Neural cell (in vitro differentiated cells): ENCODE results near the gene NTF4. TPM values are rescaled to one million over a fixed set of nuclear protein-coding genes. Genes with fewer than 3 reads are reported as not detected.
A peak's percentile ranks its signal among the peaks of the same experiment; 100 is the strongest.

Experiments
- H2AFZ ChIP-seq: fragments of 200-600, 300-800 bp; sonication (generic), shearing (Covaris generic); 2 replicates; pipeline ENCODE4 v1.6.0; 2014; ENCODE audit warnings: low read depth, mild to moderate bottlenecking, antibody characterized with exemption, low read length, moderate library complexity
- H3F3A ChIP-seq: fragments of 200-600 bp; shearing (Covaris generic); 2 replicates; pipeline ENCODE4 v1.6.1; 2016; ENCODE audit warnings: mild to moderate bottlenecking, moderate library complexity, mixed read lengths, antibody characterized with exemption, low read length; ENCODE audit not compliant: insufficient read depth, poor library complexity, severe bottlenecking
- H3K27ac ChIP-seq: fragments of 200-600, 300-800 bp; sonication (generic), shearing (Covaris generic); 2 replicates; pipeline ENCODE4 v1.5.1; 2014; ENCODE audit warnings: mild to moderate bottlenecking, low read length, moderate library complexity
- H3K27me3 ChIP-seq: fragments of 300-800, 200-600 bp; sonication (generic), shearing (Covaris generic); 2 replicates; pipeline ENCODE4 v1.6.0; 2014; ENCODE audit warnings: mild to moderate bottlenecking, low read depth, low read length, moderate library complexity; ENCODE audit not compliant: insufficient read depth
- H3K36me3 ChIP-seq: fragments of 300-800, 200-600 bp; sonication (generic), shearing (Covaris generic); 2 replicates; pipeline ENCODE4 v1.5.1; 2014; ENCODE audit warnings: mild to moderate bottlenecking, antibody characterized with exemption, low read length, moderate library complexity; ENCODE audit not compliant: insufficient read depth
- H3K4me2 ChIP-seq: fragments of 300-800, 200-600 bp; sonication (generic), shearing (Covaris generic); 2 replicates; pipeline ENCODE4 v1.6.0; 2014; ENCODE audit warnings: mild to moderate bottlenecking, low read length
- H3K4me3 ChIP-seq: fragments of 300-800, 200-600 bp; sonication (generic), shearing (Covaris generic); 2 replicates; pipeline ENCODE4 v1.5.1; 2014; ENCODE audit warnings: mild to moderate bottlenecking, low read length, moderate library complexity
- H3K79me2 ChIP-seq: fragments of 200-600 bp; shearing (Covaris generic); replicated peaks from 2 replicates; pipeline ENCODE4 v1.6.0; 2014; ENCODE audit warnings: mild to moderate bottlenecking, low read length, moderate library complexity; ENCODE audit not compliant: insufficient read depth
- H3K9ac ChIP-seq: fragments of 300-800, 200-600 bp; sonication (generic), shearing (Covaris generic); 2 replicates; pipeline ENCODE4 v1.6.1; 2016; ENCODE audit warnings: mild to moderate bottlenecking, low read length, mixed read lengths
- H3K9me2 ChIP-seq: fragments of 200-600 bp; shearing (Covaris generic); 2 replicates; pipeline ENCODE4 v1.6.1; 2016; ENCODE audit warnings: mild to moderate bottlenecking, low read length, mixed read lengths; ENCODE audit not compliant: insufficient read depth
- H3K9me3 ChIP-seq: fragments of 200-600, 300-800 bp; sonication (generic), shearing (Covaris generic); 2 replicates; pipeline ENCODE4 v1.6.1; 2016; ENCODE audit warnings: mild to moderate bottlenecking, mixed run types, low read length, moderate library complexity, mixed read lengths
- H4K20me1 ChIP-seq: fragments of 200-600 bp; shearing (Covaris generic); 2 replicates; pipeline ENCODE4 v1.6.1; 2016; ENCODE audit warnings: mild to moderate bottlenecking, mixed run types; ENCODE audit not compliant: insufficient read depth
- EP300 ChIP-seq: fragments of 450-650 bp; conservative IDR thresholded peaks from 2 replicates; pipeline ENCODE4 v1.6.1; 2014; ENCODE audit warnings: antibody characterized with exemption, mild to moderate bottlenecking, moderate library complexity; ENCODE audit not compliant: poor library complexity, severe bottlenecking
- EZH2 ChIP-seq: fragments of 200-600, 300-800 bp; shearing (Covaris generic), sonication (generic); IDR thresholded peaks from 2 replicates; pipeline ENCODE4 v1.6.1; 2014; ENCODE audit warnings: antibody characterized with exemption, low read length, borderline replicate concordance, mild to moderate bottlenecking; ENCODE audit not compliant: insufficient read depth, poor library complexity, severe bottlenecking
- MXI1 ChIP-seq: fragments of 450-650 bp; conservative IDR thresholded peaks from 2 replicates; pipeline ENCODE4 v1.6.1; 2014; ENCODE audit warnings: antibody characterized with exemption, mild to moderate bottlenecking; ENCODE audit not compliant: poor library complexity, severe bottlenecking
- POLR2AphosphoS5 ChIP-seq: IDR thresholded peaks from 2 replicates; pipeline ENCODE4 v1.6.1; 2012
- RAD21 ChIP-seq: fragments of 450-650 bp; conservative IDR thresholded peaks from 2 replicates; pipeline ENCODE4 v1.6.1; 2014; ENCODE audit warnings: antibody characterized with exemption, mild to moderate bottlenecking, moderate library complexity
- SMC3 ChIP-seq: fragments of 450-650 bp; conservative IDR thresholded peaks from 2 replicates; pipeline ENCODE4 v1.6.1; 2014; ENCODE audit warnings: antibody characterized with exemption, mild to moderate bottlenecking, moderate library complexity; ENCODE audit not compliant: poor library complexity
- TAF1 ChIP-seq: IDR thresholded peaks from 2 replicates; pipeline ENCODE4 v1.6.1; 2012; ENCODE audit warnings: low read depth
- polyA plus RNA-seq: library from polyadenylated mRNA; depleted of rRNA; stranded (reverse); fragments of >200 nt; gene quantifications from 2 replicates; pipeline ENCODE4 v1.2.3, GENCODE V29; 2014
- TF ChIP-seq, protein P1 (sequence below): IDR thresholded peaks from 2 replicates; pipeline ENCODE4 v1.6.1; 2012; ENCODE audit warnings: borderline replicate concordance
- TF ChIP-seq, protein P2 (sequence below): fragments of 450-650 bp; IDR thresholded peaks from 2 replicates; pipeline ENCODE4 v1.5.1; 2014; ENCODE audit warnings: antibody characterized with exemption, mild to moderate bottlenecking, moderate library complexity; ENCODE audit not compliant: poor library complexity, severe bottlenecking

The NTF4 gene
- polyA plus RNA-seq, 1 donor from 2014 or later: not detected

DNA sequence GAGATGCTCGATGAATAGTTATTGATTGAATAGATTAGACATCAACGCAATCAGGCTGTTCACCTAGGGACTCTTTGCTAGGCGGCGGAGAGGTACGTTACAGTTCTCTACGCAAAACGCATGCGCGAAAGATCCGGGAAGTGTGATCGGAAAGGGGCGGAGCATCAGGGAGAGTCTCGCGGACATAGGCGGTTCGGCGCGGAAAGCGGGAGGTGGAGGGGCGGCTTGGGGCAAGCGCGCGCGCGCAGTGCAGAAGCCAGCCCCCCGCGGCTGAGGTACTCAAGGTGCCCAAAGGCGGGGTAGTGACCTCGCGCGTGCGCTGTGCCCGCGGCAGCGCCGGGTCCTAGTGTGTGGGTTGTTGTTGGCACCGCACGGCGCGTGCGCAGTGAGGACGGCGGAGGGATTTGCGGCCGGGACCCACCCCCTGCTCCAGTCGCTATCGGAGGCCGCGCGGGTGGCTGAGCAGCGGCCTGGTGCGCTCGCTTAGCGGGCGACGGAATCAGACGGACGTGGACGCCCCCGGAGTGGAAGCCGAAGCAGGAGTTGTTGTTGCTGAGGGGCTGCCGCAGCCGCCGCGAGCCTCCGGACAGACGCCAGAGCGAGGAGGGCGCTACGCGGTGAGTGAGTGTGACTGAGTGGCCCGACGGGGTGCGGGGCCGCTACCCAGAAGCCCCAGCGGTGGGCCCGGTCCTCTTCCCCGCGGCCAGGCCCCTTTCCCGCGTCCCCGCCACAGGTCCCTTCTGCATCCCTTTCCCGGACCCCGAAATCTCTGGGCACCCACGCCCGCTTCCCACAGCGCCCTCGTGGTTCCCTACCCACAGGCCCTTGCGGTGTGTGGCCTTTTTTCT is 20.6 kb upstream of the NTF4 start, which contains the start of gene SNRNP70:
Gene SNRNP70, plus strand, starts transcription at position 432 of the 848 bp plus-strand sequence. CDS start 964 bp downstream, outside the sequence.
- Histone ChIP-seq H2AFZ (peak within 1 kb of the TSS; percentile 79), H3F3A (no peaks in the 10 kb centered on the region), H3K9me3 (no peaks in the 10 kb centered on the region), H3K27me3 (no peaks in the 10 kb centered on the region), H3K4me3 (peak within 1 kb of the TSS; percentile 86), H3K79me2 (peaks cover 32% of the 10 kb centered on the region), H3K4me2 (peak within 1 kb of the TSS; percentile 92), H3K9ac (peak within 1 kb of the TSS; percentile 94), H3K9me2 (no peaks in the 10 kb centered on the region), H3K27ac (peak within 1 kb of the TSS; percentile 89), H4K20me1 (no peaks in the 10 kb centered on the region), H3K36me3 (peaks cover under 1% of the 10 kb centered on the region)
- TF ChIP-seq EP300 (peak; percentile 44), EZH2 (no peak), POLR2AphosphoS5 (peak; percentile 96), SMC3 (peak; percentile 26), RAD21 (no peak), MXI1 (peak; percentile 91), TAF1 (peak; percentile 97)
- TF ChIP-seq, protein P1, sequence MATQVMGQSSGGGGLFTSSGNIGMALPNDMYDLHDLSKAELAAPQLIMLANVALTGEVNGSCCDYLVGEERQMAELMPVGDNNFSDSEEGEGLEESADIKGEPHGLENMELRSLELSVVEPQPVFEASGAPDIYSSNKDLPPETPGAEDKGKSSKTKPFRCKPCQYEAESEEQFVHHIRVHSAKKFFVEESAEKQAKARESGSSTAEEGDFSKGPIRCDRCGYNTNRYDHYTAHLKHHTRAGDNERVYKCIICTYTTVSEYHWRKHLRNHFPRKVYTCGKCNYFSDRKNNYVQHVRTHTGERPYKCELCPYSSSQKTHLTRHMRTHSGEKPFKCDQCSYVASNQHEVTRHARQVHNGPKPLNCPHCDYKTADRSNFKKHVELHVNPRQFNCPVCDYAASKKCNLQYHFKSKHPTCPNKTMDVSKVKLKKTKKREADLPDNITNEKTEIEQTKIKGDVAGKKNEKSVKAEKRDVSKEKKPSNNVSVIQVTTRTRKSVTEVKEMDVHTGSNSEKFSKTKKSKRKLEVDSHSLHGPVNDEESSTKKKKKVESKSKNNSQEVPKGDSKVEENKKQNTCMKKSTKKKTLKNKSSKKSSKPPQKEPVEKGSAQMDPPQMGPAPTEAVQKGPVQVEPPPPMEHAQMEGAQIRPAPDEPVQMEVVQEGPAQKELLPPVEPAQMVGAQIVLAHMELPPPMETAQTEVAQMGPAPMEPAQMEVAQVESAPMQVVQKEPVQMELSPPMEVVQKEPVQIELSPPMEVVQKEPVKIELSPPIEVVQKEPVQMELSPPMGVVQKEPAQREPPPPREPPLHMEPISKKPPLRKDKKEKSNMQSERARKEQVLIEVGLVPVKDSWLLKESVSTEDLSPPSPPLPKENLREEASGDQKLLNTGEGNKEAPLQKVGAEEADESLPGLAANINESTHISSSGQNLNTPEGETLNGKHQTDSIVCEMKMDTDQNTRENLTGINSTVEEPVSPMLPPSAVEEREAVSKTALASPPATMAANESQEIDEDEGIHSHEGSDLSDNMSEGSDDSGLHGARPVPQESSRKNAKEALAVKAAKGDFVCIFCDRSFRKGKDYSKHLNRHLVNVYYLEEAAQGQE: peak; percentile 92
- TF ChIP-seq, protein P2, sequence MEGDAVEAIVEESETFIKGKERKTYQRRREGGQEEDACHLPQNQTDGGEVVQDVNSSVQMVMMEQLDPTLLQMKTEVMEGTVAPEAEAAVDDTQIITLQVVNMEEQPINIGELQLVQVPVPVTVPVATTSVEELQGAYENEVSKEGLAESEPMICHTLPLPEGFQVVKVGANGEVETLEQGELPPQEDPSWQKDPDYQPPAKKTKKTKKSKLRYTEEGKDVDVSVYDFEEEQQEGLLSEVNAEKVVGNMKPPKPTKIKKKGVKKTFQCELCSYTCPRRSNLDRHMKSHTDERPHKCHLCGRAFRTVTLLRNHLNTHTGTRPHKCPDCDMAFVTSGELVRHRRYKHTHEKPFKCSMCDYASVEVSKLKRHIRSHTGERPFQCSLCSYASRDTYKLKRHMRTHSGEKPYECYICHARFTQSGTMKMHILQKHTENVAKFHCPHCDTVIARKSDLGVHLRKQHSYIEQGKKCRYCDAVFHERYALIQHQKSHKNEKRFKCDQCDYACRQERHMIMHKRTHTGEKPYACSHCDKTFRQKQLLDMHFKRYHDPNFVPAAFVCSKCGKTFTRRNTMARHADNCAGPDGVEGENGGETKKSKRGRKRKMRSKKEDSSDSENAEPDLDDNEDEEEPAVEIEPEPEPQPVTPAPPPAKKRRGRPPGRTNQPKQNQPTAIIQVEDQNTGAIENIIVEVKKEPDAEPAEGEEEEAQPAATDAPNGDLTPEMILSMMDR: no peak

DNA sequence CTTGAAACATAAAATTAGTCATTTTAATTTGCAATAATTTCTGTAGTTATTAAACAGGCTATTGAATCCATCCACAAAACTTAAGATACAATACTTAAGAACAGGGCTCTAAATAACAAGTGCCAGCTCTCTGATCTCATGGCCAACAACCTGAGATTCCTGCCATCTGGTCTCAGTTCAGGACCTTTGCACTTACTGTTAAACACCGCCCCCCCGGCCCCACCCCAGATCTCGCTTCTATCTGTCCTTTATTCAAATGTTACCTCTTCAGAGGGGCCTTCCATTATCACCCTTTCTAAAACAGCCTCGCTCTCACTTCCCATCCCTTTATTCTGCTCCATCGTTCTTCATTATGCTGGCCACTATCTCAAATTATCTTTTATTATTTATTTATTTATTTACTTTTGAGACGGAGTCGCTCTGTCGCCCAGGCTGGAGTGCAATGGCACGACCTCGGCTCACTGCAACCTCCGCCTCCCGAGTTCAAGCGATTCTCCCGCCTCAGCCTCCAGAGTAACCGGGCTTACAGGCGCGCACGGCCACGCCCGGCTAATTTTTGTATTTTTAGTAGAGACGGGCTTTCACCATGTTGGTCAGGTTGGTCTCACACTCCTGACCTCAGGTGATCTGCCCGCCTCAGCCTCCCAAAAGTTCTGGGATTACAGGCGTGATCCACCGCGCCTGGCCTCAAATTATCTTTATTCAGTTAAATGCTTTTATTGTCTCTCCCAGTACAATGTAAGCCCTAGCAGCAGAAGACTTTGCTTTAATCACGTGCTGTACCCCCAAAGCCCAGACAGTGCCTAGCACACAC is 19.8 kb upstream of the NTF4 start:
- Histone ChIP-seq H3K9ac (peak overlapping the region; percentile 65), H3K36me3 (no peaks in the 10 kb centered on the region), H3K4me3 (peak overlapping the region; percentile 86), H3K27me3 (no peaks in the 10 kb centered on the region), H2AFZ (peak overlapping the region; percentile 78), H3K9me2 (no peaks in the 10 kb centered on the region), H3K9me3 (no peaks in the 10 kb centered on the region), H3K4me2 (no peak overlapping the region), H3K27ac (peak overlapping the region; percentile 78), H4K20me1 (no peaks in the 10 kb centered on the region), H3F3A (no peaks in the 10 kb centered on the region), H3K79me2 (peaks cover 31% of the 10 kb centered on the region)
- TF ChIP-seq EP300: no peak
- TF ChIP-seq, protein P2: no peak
- TF ChIP-seq, protein P1: no peak
- no peak for TF ChIP-seq SMC3
- no peak for TF ChIP-seq POLR2AphosphoS5
- TF ChIP-seq MXI1: no peak
- TF ChIP-seq TAF1: no peak
- no peak for TF ChIP-seq EZH2
